ENCODE measurements around the gene JAKMIP2. TPM values are rescaled to one million over a fixed set of nuclear protein-coding genes. Genes with fewer than 3 reads are reported as not detected.
A peak's percentile ranks its signal among the peaks of the same experiment; 100 is the strongest.

Gene JAKMIP2
- total RNA-seq, 3 donors from 2014 or later (not counting 1 experiment from before 2014, with no cell fraction given) = 12.2 to 16.1 (median 14.9) TPM

DNA sequence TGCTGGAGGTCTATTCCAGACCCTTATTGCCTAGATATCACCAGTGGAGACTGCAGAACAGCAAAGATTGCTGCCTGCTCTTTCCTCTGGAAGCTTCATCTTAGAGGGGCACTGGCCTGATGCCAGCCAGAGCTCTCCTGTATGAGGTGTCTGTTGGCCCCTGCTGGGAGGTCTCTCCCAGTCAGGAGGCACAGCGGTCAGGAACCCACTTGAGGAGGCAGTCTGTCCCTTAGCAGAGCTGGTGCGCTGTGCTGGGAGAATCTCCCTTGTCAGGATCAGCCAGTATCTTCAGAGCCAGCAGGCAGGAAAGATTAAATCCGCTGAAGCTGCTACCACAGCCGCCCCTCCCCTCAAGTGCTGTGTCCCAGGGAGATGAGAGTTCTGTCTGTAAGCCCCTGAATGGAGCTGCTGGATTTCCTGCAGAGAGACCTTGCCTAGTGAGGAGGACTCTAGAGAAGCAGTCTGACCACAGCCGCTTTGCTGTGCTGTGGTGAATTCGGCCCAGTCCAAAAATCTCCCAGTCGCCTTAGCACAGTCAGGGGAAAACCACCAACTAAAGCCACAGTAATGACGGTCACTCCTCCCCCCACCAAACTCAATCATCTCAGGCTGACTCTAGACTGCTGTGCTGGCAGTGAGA, 124.1 kb downstream of the JAKMIP2 start:
- WGBS (ENCODE audit: insufficient coverage) = 66% methylated on average over 8 of the region's 8 CpGs
- Histone ChIP-seq H3K4me1 (ENCODE audit: control insufficient read depth, insufficient read depth, low read length) (peaks cover 10% of the 10 kb centered on the region), H3K4me3 (ENCODE audit: low read length) (no peak overlapping the region), H3K27ac (ENCODE audit: low read length) (no peak overlapping the region), H3K27me3 (ENCODE audit: control insufficient read depth, insufficient read depth, low read length) (no peaks in the 10 kb centered on the region), H3K9me3 (ENCODE audit: control insufficient read depth, insufficient read depth, low read length) (no peaks in the 10 kb centered on the region), H3K36me3 (ENCODE audit: control insufficient read depth, insufficient read depth, low read length) (peaks cover 14% of the 10 kb centered on the region)
- Mint-ChIP-seq H3K9me3 (peaks cover 0 to 4% of the 10 kb centered on the region in 2 donors), H3K27ac (peak overlapping the region in 1 of 2 donors; percentile 64), H3K4me3 (peak overlapping the region; percentile 32), H3K27me3 (ENCODE audit: low read depth in 2 of 2) (no peaks in the 10 kb centered on the region), H3K4me1 (peaks cover 15 to 16% of the 10 kb centered on the region in 2 donors), H3K36me3 (peaks cover 26% of the 10 kb centered on the region)
- TF ChIP-seq, protein P1, sequence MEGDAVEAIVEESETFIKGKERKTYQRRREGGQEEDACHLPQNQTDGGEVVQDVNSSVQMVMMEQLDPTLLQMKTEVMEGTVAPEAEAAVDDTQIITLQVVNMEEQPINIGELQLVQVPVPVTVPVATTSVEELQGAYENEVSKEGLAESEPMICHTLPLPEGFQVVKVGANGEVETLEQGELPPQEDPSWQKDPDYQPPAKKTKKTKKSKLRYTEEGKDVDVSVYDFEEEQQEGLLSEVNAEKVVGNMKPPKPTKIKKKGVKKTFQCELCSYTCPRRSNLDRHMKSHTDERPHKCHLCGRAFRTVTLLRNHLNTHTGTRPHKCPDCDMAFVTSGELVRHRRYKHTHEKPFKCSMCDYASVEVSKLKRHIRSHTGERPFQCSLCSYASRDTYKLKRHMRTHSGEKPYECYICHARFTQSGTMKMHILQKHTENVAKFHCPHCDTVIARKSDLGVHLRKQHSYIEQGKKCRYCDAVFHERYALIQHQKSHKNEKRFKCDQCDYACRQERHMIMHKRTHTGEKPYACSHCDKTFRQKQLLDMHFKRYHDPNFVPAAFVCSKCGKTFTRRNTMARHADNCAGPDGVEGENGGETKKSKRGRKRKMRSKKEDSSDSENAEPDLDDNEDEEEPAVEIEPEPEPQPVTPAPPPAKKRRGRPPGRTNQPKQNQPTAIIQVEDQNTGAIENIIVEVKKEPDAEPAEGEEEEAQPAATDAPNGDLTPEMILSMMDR (IDR thresholded peaks at IDR 0.05) = no peak
- peak in 1 of 2 donors; percentile 16 for DNase-seq
- peak in 2 of 3 donors; percentile 72 to 96 for ATAC-seq
- intact Hi-C loops (cut with micrococcal nuclease) = no loop called here

DNA sequence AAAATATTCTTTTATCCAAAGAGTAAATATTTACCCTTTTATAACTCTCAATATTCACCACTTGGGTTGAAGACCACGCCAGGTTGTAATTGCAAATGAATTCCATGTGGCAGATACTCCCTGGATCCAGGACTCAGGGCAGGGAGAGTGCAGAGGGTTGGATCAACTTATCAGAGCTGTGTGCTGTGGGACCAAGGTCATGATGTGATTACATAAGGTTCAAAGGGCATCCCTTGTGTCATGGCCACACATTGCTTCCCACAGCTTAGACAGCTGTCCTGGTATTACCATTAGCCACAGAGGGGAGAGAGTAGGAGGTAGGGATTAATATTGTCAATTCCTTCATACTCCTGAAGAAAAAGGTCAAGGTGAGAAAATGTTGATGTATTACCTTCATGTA, 133.9 kb downstream of the JAKMIP2 start:
- H3K9me3 ChIP-seq (ENCODE audit: control insufficient read depth, insufficient read depth, low read length) = no peaks in the 10 kb centered on the region
- peaks cover 13% of the 10 kb centered on the region for H3K36me3 ChIP-seq (ENCODE audit: control insufficient read depth, insufficient read depth, low read length)
- Mint-ChIP-seq H3K4me3 (no peak overlapping the region), H3K4me1 (peaks cover 14 to 16% of the 10 kb centered on the region in 2 donors), H3K9me3 (no peaks in the 10 kb centered on the region), H3K36me3 (peaks cover 7% of the 10 kb centered on the region), H3K27me3 (ENCODE audit: low read depth in 2 of 2) (no peaks in the 10 kb centered on the region), H3K27ac (peak overlapping the region in 1 of 2 donors; percentile 59)
- WGBS (ENCODE audit: insufficient coverage) = 82% methylated on average over 1 of the region's 1 CpG
- TF ChIP-seq, protein P1 (IDR thresholded peaks at IDR 0.05) = no peak
- ATAC-seq (no peak), DNase-seq (no peak)
- H3K4me1 ChIP-seq (ENCODE audit: control insufficient read depth, insufficient read depth, low read length) = no peaks in the 10 kb centered on the region
- intact Hi-C loops (cut with micrococcal nuclease) = loop anchor here (5.0 kb wide), 1 partner anchor 744 kb away; no protein-coding TSS in a partner anchor
- no peak overlapping the region for H3K4me3 ChIP-seq (ENCODE audit: low read length)
- no peaks in the 10 kb centered on the region for H3K27me3 ChIP-seq (ENCODE audit: control insufficient read depth, insufficient read depth, low read length)
- H3K27ac ChIP-seq (ENCODE audit: low read length) = no peak overlapping the region

DNA sequence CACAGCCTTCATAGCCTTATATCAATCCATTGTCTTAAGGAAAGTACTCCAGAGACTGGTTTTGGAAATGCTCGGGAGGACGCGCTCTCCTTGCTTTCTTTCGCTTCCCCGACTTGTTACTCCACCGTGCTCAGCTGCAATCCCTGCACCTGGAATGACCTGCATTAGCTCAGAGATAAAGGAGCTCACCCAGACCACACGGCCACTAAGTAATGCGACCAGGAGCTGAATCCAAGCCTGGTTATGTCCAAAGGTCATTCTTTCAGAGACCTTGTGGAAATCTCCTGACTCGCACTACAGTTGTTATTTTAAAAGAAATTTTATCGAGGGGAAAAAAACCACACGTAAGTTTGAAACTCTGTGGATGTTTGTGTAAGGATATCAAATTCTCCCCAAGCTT, 137.3 kb downstream of the JAKMIP2 start:
- Histone ChIP-seq H3K36me3 (ENCODE audit: control insufficient read depth, insufficient read depth, low read length) (peaks cover 45% of the 10 kb centered on the region), H3K27ac (ENCODE audit: low read length) (no peak overlapping the region), H3K9me3 (ENCODE audit: control insufficient read depth, insufficient read depth, low read length) (no peaks in the 10 kb centered on the region), H3K4me3 (ENCODE audit: low read length) (no peak overlapping the region), H3K4me1 (ENCODE audit: control insufficient read depth, insufficient read depth, low read length) (no peaks in the 10 kb centered on the region), H3K27me3 (ENCODE audit: control insufficient read depth, insufficient read depth, low read length) (no peaks in the 10 kb centered on the region)
- Mint-ChIP-seq H3K4me3 (no peak overlapping the region), H3K27ac (no peak overlapping the region), H3K27me3 (ENCODE audit: low read depth in 2 of 2) (no peaks in the 10 kb centered on the region), H3K9me3 (no peaks in the 10 kb centered on the region), H3K36me3 (peaks cover 40% of the 10 kb centered on the region), H3K4me1 (peaks cover 14 to 16% of the 10 kb centered on the region in 2 donors)
- 98% methylated on average over 11 of the region's 11 CpGs for WGBS (ENCODE audit: insufficient coverage)
- no peak for ATAC-seq
- DNase-seq = no peak
- intact Hi-C loops (cut with micrococcal nuclease) = loop anchor here (5.0 kb wide), 1 partner anchor 747 kb away; no protein-coding TSS in a partner anchor
- TF ChIP-seq, protein P1 (IDR thresholded peaks at IDR 0.05) = no peak
